ENCODE measurements around the gene FKRP.

The FKRP gene

GRCh38 chr19:46725036-46725820 is 20.6 kb upstream of the FKRP start:
- TF ChIP-seq CTCF (IDR thresholded peaks at IDR 0.05; ENCODE audit: insufficient read depth, missing control alignments) = no peak
- DNase-seq (ENCODE audit: insufficient read length, low spot score) (no peak), FAIRE-seq (no peak)

GRCh38 chr19:46725859-46726393 is 19.9 kb upstream of the FKRP start:
- TF ChIP-seq CTCF (IDR thresholded peaks at IDR 0.05; ENCODE audit: insufficient read depth, missing control alignments) = no peak
- DNase-seq (ENCODE audit: insufficient read length, low spot score) (no peak), FAIRE-seq (no peak)

- FAIRE-seq (no peak), DNase-seq (ENCODE audit: insufficient read length, low spot score) (no peak)
- TF ChIP-seq CTCF (IDR thresholded peaks at IDR 0.05; ENCODE audit: insufficient read depth, missing control alignments) = no peak
Observed at GRCh38 chr19:46726551-46726950, 19.3 kb upstream of the FKRP start.

GRCh38 chr19:46726971-46727501 is 18.8 kb upstream of the FKRP start:
- no peak for FAIRE-seq
- no peak for TF ChIP-seq CTCF (IDR thresholded peaks at IDR 0.05; ENCODE audit: insufficient read depth, missing control alignments)

GRCh38 chr19:46727757-46728156 is 18.1 kb upstream of the FKRP start:
- FAIRE-seq = no peak
- no peak for TF ChIP-seq CTCF (IDR thresholded peaks at IDR 0.05; ENCODE audit: insufficient read depth, missing control alignments)
- DNase-seq (ENCODE audit: insufficient read length, low spot score) = no peak

More at GRCh38 chr19:46726971-46727501, 18.8 kb upstream of the FKRP start:
- DNase-seq (ENCODE audit: insufficient read length, low spot score) = no peak

- TF ChIP-seq CTCF (IDR thresholded peaks at IDR 0.05; ENCODE audit: insufficient read depth, missing control alignments) = no peak
- FAIRE-seq (no peak), DNase-seq (ENCODE audit: insufficient read length, low spot score) (no peak)
Observed at GRCh38 chr19:46728208-46728607, 17.6 kb upstream of the FKRP start.

Data from D721Med (cell line).